Epidermal melanocyte (primary cell): ENCODE data around the gene HOXA13.

Source experiments
- DNase-seq: peaks from one replicate; pipeline ENCODE4 v3.0.0; 2011; ENCODE audit warnings: low spot score; ENCODE audit not compliant: insufficient read length

HOXA13 gene

DNA sequence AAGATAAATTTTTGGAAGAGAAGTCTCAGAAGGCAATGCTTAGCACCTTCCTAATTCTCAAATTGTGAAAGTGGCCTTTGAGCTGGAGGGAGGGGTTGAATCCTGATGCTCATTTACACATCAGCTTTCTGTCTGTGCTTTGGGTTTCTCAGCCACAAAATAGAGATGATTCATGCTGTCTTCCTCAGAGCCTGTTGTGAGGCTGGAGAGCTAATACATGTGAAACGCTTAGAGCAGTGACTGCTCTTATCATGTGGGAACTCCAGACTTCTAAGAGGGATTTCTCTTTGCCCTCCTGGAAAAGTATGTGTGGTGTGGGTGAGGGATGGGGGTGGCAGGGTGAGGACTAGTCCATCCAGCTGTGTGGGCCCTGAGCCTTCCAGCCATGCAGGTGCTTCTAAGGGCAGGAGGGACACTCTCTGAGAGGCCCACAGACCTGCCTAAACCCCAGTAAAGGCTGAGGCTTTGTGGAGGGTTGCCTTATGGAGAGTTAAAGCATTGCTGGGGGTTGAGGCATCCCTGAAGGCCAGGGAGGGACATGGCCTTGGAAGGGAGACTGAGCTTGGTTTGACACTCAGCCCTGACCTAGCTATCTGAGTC lies 37.9 kb upstream of the HOXA13 start:
- no peak for DNase-seq

DNA sequence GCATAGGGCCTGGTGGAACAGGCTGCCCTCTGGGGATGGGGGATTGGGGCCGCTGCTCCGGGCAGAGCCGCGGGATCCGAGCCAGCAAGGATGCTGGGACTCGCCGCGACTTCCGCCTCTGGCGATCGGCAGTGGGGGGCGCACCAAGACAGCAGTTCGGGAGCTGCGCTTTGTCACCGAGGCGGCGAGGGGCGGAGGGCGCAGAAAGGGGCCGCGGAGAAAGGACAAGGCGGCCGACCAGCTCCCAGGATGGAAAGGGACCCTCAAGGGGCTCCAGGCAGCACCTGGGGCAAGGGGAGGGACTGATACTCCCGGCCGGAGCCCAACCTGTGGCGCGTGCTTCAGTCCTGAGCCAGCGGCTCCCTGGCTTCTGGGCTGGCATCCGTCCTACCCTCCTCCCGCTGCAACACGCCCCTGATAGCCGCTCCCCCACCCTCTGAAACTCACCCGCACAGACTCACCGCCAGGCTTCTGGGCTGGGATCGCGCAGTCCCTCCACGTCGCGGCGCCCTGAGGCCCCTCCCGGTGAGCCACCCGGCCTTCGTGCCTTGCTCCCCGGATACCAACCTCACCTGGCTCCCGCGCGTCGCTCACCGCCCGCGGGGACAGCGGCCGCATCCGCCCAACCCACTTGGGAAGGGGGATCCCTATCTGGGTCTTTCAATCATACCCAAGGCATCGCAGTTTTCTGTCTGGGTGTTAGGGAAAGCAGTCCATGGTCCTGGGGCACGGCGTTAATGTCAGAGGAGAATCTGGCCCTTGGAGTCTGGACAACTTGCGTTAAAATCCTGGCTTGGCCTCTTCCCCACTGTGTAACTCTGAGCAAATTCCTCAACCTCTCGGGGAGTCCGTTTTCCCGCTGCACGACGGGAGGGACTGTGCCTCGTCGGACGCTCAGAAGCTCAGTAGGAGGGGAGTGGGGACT lies 35.8 kb upstream of the HOXA13 start:
- DNase-seq, result no peak

DNA sequence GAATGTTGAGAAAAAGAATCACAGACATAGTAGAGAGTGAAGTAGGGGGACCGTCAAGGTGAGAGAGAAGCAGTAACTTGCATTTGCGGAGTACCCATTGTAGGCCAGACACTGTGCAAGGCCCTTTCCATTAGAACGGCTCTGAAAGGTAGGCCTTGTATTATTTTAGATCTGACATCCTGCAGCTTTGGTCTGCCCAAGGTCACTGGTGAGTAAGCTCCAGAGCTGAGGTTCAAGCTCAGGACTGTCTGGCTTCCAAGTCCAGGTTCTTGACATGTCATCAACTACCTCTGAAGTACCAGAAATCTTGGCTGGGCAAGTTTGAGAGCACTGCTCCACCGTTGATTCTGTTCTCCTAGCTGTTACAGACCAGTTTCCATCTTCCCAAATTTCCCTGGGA lies 29.6 kb upstream of the HOXA13 start:
- no peak for DNase-seq

DNA sequence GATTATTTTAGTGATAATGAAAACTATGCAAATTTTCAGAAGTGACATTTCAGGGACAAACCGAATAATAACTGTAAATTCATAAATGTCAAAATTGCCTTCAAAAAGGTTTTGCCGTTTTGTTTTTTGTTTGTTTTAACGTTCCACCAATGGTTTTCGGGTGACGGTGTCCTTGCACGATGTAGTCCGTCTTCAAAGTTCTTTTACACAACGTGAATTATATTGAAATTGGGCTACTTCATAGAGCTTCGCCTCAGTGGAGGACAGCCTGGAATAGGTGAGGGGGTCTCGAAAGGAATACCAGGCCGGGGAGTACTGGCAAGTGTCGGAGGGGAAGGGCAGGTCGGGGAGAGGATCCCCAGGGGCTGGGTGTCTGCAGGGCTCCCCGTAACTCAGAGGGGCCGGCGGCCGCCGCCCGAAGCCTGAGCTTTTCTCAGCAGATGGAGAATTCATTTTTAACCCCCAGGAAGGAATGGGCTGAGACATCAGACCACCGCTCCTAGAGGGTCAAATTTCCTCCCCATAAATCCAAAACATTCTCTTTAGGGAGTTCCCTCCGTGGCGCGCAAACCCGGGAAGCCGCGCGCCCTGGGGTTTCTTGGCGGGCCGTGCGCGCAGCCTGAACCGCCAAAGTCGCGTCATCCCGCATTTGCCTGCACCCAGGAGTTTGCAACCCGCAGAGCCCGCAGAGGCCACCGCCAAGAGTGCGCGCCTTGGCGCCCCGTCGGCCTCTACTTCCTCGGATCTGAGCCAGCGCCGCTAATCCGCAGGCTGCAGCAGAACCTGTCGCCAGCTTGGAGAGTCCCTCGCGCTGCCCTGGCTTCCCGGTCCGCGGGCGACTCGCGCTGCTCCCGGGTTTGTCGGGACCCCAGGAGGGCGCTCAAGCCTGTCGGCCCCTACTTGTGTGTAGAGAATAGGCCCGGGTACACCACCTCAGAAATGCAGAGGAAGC lies 25.4 kb upstream of the HOXA13 start:
- no peak for DNase-seq

DNA sequence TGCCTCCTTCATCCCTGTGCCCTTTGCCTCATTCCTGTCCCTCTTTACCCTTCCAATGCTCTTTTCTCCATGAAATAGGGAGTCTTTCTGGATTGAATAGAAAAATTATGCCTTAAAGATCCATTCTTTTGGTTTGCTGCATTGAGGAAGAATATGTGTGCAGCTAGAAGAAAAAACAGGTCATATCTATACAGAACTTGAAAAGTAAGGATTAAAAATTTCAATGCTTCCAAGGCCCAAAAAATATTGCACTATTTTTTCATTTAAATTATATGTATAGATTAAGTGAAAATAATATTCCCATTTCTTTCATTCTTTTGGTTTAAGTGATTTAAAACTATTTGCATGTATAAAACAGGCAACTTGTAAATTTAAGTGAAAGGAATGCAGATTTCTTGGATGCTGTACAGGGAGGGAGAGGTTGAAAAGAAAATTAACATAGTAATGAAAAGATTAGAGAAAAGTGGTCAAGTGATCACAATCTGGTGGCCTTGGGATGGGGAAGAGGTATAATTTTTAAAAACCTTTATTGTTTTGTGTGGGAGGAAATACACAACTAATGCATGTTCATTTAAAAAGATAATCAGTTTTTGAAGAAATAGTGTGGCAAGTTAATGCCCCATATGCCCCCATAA lies 24.2 kb upstream of the HOXA13 start:
- DNase-seq, result no peak

DNA sequence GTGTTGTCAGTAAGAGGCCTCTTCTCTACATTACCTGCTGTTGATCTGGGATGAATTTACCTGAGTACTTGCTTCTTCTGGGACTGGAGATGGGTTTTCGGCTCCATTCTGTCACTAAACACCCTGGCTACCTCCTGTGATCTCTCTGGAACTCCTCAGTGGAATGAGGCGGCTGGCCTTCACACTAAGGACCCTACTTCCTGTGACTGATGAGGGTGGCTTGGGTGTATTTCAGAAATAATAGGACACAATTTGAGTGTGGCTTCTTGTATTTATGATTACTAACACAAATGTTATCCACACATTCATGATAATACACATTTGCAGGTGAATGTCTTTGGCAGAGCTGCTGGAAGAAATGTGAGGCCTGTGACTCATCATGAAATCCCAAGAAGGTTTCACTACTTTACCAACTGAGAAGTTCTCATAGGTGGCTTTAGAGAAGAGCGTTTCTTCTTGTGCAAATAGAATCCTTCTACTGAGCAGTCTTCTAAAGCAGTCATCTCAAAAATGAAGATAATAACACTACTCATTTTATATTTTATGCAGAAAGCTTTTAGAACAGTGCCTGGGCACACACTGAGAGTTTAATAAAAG lies 21.4 kb upstream of the HOXA13 start:
- no peak for DNase-seq

DNA sequence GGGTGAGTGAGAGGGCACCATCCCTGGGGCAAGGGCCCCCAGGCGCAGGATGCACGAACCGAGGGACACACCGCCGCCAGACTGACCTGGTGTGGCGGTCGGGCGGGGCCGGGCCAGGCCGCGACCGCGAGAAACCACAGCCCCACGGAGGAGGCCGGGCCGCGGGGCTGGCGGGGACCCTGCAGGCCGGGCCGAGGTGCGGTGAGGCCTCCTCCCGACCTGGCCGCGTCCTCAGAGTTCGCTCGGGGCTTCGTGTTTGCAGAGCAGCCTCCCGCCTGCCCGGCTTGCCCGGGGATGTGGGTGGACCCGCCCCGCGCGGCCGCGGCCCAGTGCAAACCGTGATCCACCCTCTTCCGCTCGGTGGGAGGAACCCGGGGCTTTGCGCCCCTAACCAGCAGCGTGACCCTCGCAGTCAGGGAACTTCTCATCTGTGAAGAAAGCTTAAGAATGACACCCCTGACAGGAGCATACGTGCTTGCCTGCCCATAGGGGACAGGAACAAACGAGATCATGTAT lies 20.6 kb upstream of the HOXA13 start:
- DNase-seq, result no peak

DNA sequence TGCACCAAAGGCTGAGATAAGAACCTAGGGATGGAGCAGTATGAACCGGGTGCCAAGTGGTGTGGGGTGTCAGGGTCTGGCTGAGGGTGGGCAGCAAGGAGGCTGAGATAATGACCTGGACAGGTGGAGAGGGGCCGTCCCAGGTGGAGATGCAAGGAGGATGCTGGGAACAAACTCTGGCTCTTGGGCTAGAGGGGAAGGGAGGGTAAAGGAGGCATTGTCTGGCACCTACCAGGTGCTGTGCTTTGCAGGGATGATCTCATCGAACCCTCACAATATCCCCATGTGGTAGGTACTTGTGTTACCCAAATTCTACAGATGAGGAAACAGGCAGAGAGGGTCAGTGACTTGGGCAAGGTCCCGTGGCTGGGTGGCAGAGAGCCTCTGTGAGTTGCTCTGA lies 19.9 kb upstream of the HOXA13 start:
- no peak for DNase-seq

DNA sequence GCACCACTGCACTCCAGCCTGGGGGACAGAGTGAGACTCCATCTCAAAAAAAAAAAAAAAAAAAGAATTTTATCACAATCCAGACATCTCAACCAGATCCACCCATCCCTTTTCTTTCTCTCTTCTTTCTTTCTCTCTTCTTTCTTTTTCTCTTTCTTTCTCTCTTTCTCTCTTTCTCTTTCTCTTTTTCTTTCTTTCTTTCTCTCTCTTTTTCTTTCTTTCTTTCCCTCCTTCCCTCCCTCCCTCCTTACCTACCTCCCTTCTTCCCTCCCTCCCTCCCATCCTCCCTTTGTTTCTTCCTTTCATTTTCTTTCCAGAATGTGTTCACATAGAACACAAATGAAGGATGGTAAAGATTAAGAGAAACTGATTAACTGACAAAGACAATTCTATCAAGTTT lies 18.1 kb upstream of the HOXA13 start:
- no peak for DNase-seq

DNA sequence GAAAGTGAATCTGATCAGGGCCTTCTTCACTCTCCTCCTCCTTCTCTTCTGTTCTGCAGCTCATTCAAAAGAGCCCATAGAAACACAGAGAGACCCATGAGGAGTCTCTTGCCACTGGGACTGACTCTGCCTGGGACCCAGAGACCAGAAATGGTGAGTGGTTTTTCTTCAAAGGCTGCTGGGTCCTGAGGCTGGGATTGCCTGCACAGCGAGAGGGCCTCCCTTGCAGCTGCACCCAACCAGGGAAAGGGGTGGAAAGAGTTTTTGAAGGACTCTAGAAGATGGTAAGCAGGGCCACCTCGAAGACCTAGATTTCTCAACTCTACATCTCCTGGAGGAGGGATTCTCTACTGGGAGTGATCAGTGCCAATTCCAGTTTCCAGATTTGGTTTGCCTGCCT lies 15.5 kb upstream of the HOXA13 start:
- DNase-seq, result no peak

DNA sequence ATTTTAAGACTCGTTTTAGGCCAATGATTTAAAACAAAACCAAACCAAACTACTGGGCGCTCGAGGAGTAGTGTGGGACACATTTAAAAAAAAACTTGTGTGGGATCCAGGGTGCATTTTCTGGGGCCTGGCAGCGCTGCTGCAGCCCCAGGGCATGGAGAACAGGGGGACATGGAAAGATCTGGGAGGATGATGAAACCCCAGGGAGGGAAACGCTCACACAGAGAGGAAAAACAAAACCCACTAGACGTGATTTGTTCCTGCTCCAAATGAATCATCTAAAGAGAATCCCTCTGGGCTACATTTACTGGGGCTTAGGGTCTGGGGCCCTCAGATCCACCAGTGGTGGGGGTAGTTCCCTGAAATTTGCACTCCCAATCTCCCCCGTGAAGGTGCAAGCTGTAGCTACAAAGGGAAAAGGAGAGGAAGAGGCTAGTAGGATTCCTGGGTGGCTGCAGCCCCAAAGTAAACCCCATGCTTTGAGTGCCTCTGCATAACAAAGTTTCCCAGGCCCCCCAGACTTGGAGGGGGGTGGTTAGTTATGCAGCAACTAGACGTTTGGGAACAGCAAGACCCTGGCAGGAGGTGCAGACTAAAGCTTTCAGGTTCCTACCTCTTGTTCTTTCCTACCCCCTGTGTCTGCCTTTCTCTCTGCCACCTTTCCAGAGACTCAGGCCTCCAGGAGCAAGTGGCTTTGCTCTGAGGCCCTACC lies 14.5 kb upstream of the HOXA13 start:
- no peak for DNase-seq

DNA sequence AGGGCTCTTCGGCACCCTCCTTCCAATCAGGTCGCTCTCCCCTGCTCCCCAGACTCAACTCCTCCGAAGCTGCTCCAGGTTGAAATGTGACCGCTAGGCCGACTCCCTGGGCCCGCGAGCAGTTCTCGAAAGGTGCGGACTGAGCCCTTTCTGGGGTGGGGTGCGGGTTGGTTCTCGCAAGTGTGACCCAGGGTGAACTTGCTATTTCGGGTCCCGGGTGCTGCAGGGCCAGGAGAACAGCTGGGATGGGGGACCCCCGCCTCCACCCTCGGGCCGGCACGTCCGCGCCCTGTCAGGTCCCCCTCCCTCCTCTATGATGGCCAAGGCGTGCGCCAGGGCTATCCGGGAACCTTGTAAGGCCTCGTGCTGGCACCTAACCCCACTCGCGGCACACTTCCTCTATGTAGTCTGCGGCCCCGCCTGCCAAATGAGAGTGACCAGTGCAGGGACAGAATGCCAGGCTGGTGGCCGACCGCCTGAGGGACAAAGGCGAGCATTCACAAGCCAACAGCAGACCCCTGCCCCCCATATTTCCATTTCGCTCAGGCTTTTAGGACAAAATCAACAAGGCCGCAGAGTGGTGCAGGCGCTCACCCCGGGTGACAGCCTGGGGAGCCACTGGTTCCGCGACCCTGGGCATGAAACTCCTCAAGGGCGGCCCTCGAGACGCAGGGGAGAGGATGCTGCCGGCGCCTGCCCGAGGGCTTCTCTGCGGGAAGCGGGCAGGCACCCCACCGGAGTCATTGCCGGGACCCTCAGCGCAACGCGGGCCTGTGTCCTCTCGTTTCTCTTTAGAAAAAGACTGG lies 13.7 kb upstream of the HOXA13 start:
- no peak for DNase-seq

DNA sequence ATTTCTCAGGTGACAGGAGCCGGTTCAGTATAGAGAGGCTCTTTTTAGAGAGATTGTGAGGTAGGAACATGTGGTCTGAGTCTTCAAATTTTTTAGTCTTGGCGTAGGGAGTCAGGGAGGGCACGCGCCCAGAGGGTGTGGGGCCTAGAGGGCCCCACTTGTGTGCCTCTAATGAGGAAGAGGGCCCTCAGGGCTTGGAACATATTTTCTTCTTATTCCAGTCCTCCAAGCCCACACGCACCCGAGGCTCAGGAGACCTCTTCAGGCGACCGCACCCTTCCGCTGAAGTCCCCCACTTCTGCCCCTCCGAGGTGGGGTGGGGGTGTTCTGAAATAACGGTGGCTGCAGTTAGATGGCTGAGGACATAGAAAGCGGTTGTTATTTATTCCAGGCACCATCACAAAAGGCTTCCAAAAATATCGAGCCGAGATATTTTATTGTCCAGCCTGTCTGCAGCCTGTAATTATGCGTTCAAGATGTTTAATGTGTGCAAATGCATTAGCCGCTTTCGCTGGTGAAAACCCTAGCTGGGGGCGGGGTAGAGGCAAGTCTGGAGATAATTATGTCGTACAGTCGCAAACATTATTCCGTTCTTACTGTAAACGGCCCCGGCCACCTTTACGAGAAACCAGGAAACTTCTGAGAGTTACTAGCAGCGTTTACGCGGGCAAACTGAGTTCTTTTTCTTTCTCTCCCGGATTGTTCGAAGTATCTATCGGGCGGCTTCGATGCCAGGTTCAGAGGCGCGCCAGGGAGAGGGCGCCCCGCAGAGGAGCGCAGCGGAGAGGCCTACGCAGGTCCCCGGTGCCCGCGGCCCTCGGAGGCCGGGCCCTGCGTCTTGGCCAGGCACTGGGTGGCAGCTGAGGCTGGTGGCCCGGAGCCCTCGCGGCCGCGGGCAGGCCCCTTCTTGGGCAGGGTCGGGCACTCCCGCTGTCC lies 12.9 kb upstream of the HOXA13 start:
- DNase-seq, result no peak

DNA sequence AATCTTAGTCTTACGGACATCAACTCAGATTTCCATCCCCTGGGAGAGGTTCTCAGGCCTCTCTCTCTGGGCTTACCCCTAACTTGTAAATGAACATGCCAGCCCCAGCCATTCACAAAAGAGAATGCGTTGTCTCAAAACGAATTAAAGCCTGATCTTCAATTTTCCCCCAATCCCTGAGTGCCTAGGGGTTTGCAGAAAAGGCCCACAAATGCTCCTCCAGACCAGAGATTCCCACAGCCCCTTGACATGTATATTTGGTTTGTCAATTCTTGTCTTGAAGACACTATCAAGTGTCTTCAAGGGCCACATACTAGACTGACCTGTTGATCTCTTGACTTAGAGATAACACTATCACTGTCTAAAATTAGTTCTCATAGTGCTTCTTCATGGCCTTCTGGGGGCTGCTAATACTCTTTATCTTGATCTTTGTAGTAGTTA lies 11.9 kb upstream of the HOXA13 start:
- no peak for DNase-seq

DNA sequence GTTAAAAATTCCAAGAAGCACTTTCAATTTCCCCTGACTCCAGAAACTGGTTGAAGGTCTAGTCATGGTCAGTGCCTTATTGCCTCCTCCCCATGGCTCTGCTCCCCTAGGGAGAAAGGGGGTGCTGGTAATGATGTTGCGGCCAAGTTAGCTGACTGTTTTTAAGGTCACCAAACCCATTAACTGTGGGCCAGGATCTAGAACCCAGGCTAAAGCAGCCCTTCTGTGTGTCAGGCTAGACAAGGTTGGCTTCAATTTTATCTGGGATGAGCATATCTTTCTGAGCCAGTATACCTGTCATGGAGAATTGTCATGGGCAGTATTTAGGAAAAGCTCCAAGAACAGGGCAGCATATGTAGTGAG lies 11.2 kb upstream of the HOXA13 start:
- no peak for DNase-seq

DNA sequence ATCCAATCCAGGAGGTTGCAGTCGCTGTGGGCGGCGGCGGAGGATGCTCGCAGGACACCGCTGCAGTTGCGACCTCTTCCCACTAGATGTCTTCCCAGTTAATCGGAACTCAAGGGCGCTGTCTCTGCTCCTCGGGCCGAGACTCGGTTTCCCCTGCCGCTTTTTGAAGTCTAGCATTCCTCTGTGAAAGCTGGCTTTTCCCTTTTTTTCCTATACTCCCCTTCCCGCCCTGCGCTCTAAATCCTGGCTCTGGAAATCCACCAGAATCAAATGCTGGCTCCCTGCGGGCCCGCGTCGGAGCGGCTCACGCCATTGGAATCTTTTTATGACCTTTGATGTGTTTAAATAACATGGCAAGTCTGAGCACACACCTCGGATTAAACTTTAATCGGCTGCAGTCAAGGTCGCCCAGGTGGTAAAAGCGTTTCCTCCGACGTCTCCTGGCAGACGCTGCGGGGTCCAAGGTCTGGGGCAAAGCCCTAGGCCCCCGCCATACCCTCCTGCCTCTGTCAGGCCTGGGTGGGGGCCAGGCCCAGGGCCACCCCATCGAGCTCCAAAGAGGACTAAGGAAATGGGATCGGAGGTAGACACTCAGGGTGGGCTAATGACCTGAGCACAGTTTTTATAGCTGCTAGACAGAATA lies 10.7 kb upstream of the HOXA13 start:
- no peak for DNase-seq

DNA sequence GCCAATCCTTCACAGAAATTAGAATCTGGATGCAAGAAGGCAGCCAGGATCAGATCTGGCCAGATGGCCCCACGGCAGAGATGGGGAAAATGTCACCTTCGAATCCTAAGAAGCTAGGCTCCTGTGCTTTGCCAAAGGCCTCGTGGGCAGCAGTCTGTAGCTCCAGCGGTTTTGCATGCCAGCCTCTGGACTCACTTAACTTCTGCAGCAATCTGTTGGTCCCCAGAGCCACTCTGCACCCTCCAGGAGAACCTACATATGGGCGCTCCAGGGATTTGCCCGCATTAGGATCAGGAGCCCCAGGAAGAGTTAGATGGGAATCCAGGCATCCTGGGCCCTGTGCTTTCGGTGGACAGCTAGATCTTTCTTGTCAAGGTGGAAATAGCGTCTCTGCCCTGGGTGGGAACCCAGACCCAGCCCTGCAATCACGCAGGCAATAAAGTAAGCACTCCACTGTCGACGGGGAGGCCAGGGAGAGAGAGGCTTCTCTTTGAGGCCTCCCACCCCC lies 10.1 kb upstream of the HOXA13 start:
- no peak for DNase-seq

DNA sequence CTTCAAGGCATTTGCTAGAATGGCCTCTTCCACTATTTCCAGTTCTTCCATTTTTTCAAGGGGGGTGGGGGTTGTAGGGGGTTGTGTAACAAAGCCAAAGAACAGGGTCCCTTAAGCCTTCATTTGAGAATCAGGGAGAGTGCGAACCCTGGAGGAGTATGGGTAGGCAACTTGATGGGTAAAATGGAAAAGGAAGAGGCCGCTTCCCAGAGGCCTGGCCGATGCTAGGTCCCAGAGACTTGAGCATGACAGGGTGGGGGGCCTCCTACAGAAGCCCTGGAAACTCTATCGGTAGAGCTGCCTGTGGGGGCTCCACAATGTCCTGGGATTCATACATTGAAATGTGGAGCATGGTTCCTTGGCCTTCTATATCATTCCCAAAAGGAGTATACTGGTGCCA lies 9.1 kb upstream of the HOXA13 start:
- no peak for DNase-seq
